HG03521 (cell line): ENCODE measurements around the gene PSMG2.

Experiments used
- ATAC-seq: cut with Tn5 transposase; IDR thresholded peaks from one replicate; pipeline ENCODE4 v1.9.1; 2021; ENCODE audit warnings: mild to moderate bottlenecking, moderate library complexity; ENCODE audit not compliant: unreplicated experiment

PSMG2 gene

GRCh38 chr18:12702221-12703095 lies at the start of gene PSMG2, which contains the start of gene CEP76:
TSS of gene PSMG2 (plus strand) at chr18:12703042. CDS start at chr18:12703108, 66 bp downstream.
TSS of gene CEP76 (minus strand) at chr18:12702723. CDS start at chr18:12702548, 175 bp downstream.
- peak; percentile 83 for ATAC-seq

DNA sequence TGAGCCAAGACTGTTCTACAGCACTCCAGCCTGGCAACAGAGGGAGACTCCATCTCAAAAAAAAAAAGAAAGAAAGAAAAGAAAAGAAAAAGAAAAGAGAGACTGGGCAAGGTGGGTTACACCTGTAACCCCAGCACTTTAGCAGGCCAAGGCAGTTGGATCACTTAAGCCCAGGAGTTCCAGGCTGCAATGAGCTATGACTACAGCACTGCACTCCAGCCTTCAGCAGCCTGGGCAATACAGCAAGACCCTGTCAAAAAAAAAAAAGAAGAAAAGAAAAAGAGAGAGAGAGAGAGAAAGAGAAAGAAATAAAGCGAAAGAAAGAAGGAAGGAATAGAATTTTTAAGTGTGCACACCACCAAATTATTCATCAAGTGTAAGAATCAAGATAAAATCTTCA lies 47.9 kb upstream of the PSMG2 start:
- ATAC-seq: no peak

DNA sequence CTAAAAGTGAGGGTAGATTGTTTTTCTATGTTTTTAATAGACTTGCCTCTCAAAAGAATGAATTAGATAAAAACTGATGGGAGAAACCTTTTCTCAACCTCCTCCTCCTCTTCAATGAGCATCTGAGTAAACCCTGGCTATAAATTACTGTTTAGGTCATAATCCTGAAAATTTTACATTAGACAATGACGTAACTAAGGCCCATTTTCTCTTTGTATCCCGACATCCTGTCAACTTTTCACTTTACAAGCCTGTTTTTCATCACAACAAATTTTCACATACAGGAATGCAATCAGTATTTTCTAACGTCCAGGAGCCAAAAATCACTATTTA lies 46.3 kb upstream of the PSMG2 start:
- ATAC-seq: no peak

- ATAC-seq: peak; percentile 35
These were observed 45.7 kb upstream of the PSMG2 start for GRCh38 chr18:12656938-12657683.

- peak; percentile 43 for ATAC-seq
These were observed 45.0 kb upstream of the PSMG2 start, which contains the start of gene SPIRE1 for GRCh38 chr18:12657684-12658425. TSS of gene SPIRE1 (minus strand) at chr18:12658107. CDS start at chr18:12657866, 241 bp downstream.

- no peak for ATAC-seq
These were observed 44.3 kb upstream of the PSMG2 start for GRCh38 chr18:12658426-12659138.

DNA sequence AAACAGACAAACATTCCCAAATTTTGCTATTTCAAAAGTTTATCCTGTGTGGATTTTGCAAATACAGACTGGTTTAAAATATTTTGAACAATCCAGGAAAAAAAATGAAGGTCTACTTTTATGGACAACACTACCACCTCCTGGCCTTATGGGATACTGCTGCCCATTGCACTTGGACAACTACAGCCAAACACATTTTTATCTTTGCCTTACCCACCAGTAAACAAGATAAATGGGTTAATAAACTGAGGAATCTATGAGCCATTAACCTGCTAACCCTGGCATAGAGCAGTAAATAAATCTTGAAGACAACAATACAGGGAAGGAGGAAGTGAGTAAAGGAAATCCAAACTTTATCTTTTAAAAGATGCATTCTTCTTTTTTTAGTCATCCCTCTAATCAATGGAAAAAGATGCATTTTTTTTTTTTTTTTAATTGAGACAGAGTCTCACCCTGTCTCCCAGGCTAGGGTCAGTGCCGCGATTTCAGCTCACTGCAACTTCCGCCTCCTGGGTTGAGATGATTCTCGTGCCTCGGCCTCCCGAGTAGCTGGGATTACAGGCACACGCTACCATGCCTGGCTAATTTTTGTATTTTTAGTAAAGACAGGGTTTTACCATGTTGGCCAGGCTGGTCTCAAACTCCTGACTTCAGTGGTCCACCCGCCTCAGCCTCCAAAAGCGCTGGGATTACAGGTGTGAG lies 42.8 kb upstream of the PSMG2 start:
- ATAC-seq: no peak

- ATAC-seq: no peak
These were observed 34.8 kb upstream of the PSMG2 start for GRCh38 chr18:12668041-12668440.

DNA sequence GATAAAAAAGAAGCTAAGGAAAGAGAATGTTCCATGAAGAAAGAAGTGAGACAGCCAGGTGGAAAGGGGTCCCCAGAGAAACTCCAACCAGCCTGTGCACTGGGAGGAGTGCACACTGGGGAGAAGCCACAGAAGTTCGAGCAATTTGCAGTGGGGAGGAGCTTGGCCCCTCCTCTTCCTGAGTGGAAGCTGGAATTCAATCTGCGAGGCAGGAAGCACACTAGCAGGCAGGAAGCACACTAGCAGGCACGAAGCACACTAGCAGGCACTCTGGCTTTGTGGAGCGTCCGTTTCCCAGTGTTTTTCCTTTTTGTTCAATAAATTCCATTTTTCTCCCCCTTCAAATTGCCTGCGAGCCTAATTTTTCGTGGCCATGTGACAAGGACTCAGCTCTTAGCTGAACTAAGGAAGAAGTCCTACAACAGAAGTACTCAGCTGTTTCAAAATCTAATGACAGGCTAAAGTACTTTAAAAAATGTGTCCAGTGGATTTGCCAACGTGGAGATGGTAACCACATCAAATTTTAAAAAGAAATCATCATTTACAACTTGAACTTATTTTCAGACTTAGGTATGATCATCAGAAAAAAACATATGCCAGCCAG lies 23.6 kb upstream of the PSMG2 start:
- ATAC-seq: no peak

- no peak for ATAC-seq
These were observed 16.7 kb upstream of the PSMG2 start for GRCh38 chr18:12686100-12686499.

GRCh38 chr18:12689256-12689850 lies 13.5 kb upstream of the PSMG2 start:
- no peak for ATAC-seq

- ATAC-seq: no peak
These were observed 10.6 kb upstream of the PSMG2 start for GRCh38 chr18:12692206-12692605.

DNA sequence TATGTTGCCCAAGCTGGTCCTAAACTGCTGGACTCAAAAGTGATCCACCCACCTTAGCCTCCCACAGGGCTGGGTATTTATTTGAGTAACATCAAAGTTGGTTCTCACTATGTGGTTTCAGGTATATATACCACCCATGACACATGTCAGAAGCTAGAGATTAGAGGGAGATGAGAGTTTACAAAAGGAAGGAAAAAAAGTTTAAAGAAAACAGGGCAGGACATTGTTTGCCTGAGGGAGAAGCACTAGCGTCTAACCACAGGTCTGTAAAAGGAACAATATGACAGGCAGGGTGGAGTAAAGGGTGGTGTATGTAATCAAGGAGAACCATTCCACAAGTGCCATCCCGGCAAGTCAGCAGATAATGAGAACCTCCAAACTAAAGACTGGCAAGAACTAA lies 8.8 kb upstream of the PSMG2 start:
- ATAC-seq: no peak

GRCh38 chr18:12699747-12700146 lies 3.1 kb upstream of the PSMG2 start:
- ATAC-seq: no peak

DNA sequence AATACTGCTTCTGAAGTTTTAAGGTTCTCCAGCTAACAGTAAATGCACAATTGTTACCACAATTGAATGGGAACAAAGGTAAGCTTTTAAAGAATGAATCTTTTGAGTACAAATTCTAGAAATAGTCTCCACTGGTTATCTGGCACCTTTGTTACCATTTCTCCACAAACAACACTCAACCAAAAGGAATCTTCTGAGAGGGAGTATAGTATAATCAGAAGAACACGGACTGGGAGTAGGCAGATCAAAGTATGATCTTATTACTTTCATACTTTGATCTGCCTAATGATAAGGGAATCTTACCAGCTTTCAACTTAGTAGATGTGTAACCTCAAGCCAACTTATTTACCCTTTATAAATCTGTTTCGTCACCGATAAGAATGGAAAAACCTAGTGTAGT lies 1.7 kb upstream of the PSMG2 start:
- ATAC-seq: no peak

GRCh38 chr18:12703096-12703567 lies 290 bp downstream of the PSMG2 start:
- ATAC-seq: peak; percentile 30

DNA sequence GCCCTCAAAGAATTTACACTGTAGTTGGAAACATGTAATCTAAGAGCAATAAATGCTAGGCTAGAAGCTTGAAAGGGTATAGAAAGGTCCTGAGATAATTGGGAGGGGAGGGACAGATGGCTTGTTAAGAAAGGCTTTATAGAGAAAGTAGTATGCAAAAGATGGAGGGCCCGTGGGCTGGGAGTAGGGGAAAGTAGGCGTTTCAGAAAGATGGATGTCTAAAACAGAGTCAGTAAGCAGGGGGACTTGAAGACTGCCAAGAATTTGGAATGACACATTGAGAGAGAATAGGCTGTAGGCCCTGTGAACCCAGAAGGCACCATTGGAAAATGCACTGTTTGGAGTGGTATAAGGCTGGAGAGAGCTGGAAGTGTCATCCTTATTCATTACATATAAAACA lies 822 bp downstream of the PSMG2 start:
- ATAC-seq: no peak

DNA sequence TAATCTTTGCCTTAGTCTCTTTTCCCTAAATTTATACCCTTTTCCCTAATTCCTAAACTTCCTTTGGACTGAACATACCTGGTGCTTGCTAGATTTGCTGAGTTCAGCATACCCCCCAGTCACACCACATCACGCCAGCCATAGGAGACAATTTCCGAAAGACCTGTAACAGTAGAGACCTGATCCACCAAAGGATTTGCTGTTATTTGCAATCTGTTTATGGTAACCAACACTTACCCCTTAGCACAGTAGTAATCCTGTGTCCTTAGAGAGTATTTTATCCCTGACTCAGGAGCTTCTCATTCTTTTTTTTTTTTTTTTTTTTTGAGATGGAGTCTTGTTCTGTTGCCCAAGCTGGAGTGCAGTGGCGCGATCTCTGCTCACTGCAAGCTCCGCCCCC lies 8.6 kb downstream of the PSMG2 start:
- no peak for ATAC-seq
